Measurements from ENCODE around the gene DUSP7. TPM values are rescaled to one million over a fixed set of nuclear protein-coding genes. Genes with fewer than 3 reads are reported as not detected.

DUSP7 gene
- total RNA-seq, 1 experiment from 2014 or later = 20.1 TPM

DNA sequence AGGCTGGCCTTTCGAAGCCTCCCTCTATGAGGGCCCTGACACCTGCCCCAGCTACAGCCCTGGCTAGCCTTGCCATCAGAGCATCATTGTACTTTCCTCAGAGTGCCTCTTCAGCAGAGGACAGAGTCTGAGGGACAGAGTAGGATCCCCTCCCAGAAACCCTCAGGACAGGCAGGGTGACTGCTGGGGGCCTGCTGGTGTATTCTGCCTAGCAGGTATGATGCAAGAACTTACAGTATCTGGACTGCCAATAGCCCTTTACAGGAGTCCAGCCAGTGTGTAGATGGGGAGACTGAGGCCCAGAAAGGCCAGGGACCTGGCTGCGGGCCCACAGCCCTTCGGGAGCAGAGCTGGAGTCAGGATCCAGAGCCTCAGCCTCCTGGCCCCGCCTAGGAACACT, 19.1 kb downstream of the DUSP7 start:
- no peaks in the 10 kb centered on the region for H3K27me3 ChIP-seq (replicated peaks; ENCODE audit: insufficient read depth, low read depth, low read length, poor library complexity)
- BruUV-seq (replicated peaks) = no TSS peak
- no peaks in the 10 kb centered on the region for H3K9me3 ChIP-seq (ENCODE audit: low read depth, low read length, poor library complexity, severe bottlenecking)
- CTCF ChIA-PET = no interaction called here
- no peaks in the 10 kb centered on the region for H3K36me3 ChIP-seq (ENCODE audit: insufficient read depth, low read length, poor library complexity, severe bottlenecking)
- no peak overlapping the region for H3K27ac ChIP-seq (ENCODE audit: low read depth, low read length, poor library complexity, severe bottlenecking)
- TF ChIP-seq, protein P1, sequence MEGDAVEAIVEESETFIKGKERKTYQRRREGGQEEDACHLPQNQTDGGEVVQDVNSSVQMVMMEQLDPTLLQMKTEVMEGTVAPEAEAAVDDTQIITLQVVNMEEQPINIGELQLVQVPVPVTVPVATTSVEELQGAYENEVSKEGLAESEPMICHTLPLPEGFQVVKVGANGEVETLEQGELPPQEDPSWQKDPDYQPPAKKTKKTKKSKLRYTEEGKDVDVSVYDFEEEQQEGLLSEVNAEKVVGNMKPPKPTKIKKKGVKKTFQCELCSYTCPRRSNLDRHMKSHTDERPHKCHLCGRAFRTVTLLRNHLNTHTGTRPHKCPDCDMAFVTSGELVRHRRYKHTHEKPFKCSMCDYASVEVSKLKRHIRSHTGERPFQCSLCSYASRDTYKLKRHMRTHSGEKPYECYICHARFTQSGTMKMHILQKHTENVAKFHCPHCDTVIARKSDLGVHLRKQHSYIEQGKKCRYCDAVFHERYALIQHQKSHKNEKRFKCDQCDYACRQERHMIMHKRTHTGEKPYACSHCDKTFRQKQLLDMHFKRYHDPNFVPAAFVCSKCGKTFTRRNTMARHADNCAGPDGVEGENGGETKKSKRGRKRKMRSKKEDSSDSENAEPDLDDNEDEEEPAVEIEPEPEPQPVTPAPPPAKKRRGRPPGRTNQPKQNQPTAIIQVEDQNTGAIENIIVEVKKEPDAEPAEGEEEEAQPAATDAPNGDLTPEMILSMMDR (conservative IDR thresholded peaks at IDR 0.05; ENCODE audit: low read depth, low read length) = no peak
- no peak for TF ChIP-seq EZH2 (IDR thresholded peaks at IDR 0.05; ENCODE audit: borderline replicate concordance, low read depth, low read length, poor library complexity, severe bottlenecking)
- H3K4me3 ChIP-seq (ENCODE audit: low read depth, low read length, poor library complexity, severe bottlenecking) = no peak overlapping the region
- intact Hi-C loops (cut with micrococcal nuclease; ENCODE audit: unreplicated experiment) = no loop called here
- no peaks in the 10 kb centered on the region for H3K4me1 ChIP-seq (ENCODE audit: insufficient read depth, low read length, poor library complexity, severe bottlenecking)
- DNase-seq (ENCODE audit: low spot score) = no peak
- POLR2A ChIA-PET (ENCODE audit: low non-redundant PET) = no interaction called here

DNA sequence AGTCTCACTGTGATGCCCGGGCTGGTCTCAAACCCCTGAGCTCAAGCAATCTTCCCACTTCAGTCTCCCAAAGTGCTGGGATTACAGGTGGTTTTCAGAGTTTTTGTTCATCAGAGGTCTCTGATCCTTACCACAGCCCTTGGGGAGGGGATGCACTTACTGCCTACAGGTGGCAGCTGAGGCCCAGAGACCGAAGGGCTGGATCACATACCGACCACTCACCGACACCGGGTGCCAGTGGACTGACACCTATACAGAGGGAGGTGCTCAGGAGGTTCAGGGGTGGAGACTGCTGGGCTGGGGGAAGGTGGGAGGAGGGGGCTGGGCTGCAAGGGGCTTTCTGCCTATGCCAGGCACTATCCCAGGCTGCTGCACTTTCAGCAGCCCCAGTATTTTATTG, 19.5 kb downstream of the DUSP7 start:
- ChIA-PET CTCF (no interaction called here), POLR2A (ENCODE audit: low non-redundant PET) (no interaction called here)
- no TSS peak for BruUV-seq (replicated peaks)
- TF ChIP-seq, protein P1 (conservative IDR thresholded peaks at IDR 0.05; ENCODE audit: low read depth, low read length) = no peak
- TF ChIP-seq EZH2 (IDR thresholded peaks at IDR 0.05; ENCODE audit: borderline replicate concordance, low read depth, low read length, poor library complexity, severe bottlenecking) = no peak
- Histone ChIP-seq H3K9me3 (ENCODE audit: low read depth, low read length, poor library complexity, severe bottlenecking) (no peaks in the 10 kb centered on the region), H3K4me3 (ENCODE audit: low read depth, low read length, poor library complexity, severe bottlenecking) (no peak overlapping the region), H3K27me3 (replicated peaks; ENCODE audit: insufficient read depth, low read depth, low read length, poor library complexity) (no peaks in the 10 kb centered on the region), H3K36me3 (ENCODE audit: insufficient read depth, low read length, poor library complexity, severe bottlenecking) (no peaks in the 10 kb centered on the region), H3K4me1 (ENCODE audit: insufficient read depth, low read length, poor library complexity, severe bottlenecking) (no peaks in the 10 kb centered on the region), H3K27ac (ENCODE audit: low read depth, low read length, poor library complexity, severe bottlenecking) (no peak overlapping the region)
- intact Hi-C loops (cut with micrococcal nuclease; ENCODE audit: unreplicated experiment) = no loop called here
- no peak for DNase-seq (ENCODE audit: low spot score)

DNA sequence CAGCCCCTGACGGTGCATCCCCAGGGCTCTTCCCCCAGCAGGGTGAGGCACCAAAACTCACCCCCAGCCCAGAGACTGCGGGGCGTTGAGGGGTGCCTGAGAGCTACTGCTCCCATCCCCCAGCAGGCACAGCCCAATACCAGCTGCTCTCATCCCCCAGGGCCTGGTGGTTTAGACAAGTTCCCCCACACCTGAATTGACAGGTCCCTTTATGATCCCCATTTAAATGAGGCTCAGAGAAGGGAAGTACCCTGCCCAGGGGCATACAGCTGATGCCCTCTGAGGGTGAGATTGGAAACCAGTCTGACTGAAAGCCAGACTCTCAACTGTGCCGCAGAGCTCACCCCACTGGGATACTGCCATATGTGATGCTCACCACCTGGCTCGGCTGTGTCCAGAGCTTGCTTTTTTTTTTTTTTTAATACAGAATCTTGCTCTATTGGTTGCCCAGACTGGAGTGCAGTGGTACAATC, 20.1 kb downstream of the DUSP7 start:
- intact Hi-C loops (cut with micrococcal nuclease; ENCODE audit: unreplicated experiment) = no loop called here
- Histone ChIP-seq H3K4me3 (ENCODE audit: low read depth, low read length, poor library complexity, severe bottlenecking) (no peak overlapping the region), H3K36me3 (ENCODE audit: insufficient read depth, low read length, poor library complexity, severe bottlenecking) (no peaks in the 10 kb centered on the region), H3K9me3 (ENCODE audit: low read depth, low read length, poor library complexity, severe bottlenecking) (no peaks in the 10 kb centered on the region), H3K27ac (ENCODE audit: low read depth, low read length, poor library complexity, severe bottlenecking) (no peak overlapping the region), H3K4me1 (ENCODE audit: insufficient read depth, low read length, poor library complexity, severe bottlenecking) (no peaks in the 10 kb centered on the region), H3K27me3 (replicated peaks; ENCODE audit: insufficient read depth, low read depth, low read length, poor library complexity) (no peaks in the 10 kb centered on the region)
- ChIA-PET CTCF (no interaction called here), POLR2A (ENCODE audit: low non-redundant PET) (interaction anchor here (0.5 kb wide), 1 partner anchor 913 kb away, joined by 3 read pairs; no protein-coding TSS in a partner anchor)
- BruUV-seq (replicated peaks) = no TSS peak
- TF ChIP-seq, protein P1 (conservative IDR thresholded peaks at IDR 0.05; ENCODE audit: low read depth, low read length) = no peak
- TF ChIP-seq EZH2 (IDR thresholded peaks at IDR 0.05; ENCODE audit: borderline replicate concordance, low read depth, low read length, poor library complexity, severe bottlenecking) = no peak
- DNase-seq (ENCODE audit: low spot score) = no peak

Measured in A673 (cell line).